ENCODE measurements around the gene LRRC46. TPM values are rescaled to one million over a fixed set of nuclear protein-coding genes. Genes with fewer than 3 reads are reported as not detected.

LRRC46 gene
- total RNA-seq, 8 experiments from 2014 or later, result 0.27 to 5.2 (median 1.2) TPM

DNA sequence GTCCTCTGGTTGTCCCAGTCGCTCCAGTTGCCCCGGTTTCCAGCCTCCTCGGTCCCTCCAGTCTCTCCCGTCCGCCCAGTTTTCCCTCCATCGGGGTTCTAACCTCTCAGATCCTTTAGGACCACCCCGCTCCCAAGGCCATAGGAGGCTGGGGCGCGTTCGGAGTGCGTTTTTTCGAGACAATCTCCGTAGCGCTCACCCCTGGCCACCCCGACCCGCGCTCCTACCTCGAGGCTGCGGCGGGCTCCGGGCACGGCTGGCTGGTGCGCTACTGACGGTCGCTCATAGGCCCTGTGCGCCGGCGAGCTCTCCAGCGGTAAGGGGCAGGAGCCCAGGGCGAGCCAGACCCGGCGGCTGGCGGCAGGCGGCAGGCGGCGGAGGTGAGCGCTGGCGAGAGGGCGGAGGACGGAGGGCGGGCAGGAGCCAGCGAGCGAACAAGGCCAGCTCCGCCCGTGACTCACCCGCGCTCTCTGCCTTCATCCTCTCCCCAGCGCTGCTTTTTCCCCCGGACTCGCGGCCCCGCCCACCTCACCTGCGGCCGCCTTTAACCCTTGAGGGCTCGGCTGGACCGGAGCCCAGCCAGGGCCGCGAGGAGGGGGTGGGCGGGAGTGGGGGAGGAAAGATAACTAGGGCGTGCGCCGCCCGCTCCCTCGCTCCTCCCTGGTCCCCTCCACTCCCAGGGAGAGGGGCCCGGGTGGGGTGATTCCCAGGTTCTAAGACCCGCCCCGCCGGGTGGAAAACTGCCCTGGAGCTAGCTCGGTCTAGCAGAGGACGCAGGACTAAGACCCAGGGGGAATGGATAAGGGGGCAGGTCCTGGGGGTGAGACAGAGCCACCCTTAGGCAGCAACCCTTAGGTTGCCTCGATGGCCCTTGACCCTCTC, 19.5 kb downstream of the LRRC46 start, which contains the start of gene SP6:
Gene SP6 (minus strand): TSS at position 472 of the 882 bp plus-strand sequence. CDS start 2,734 bp downstream, outside the sequence.
- in situ Hi-C loops (cut with MboI; ENCODE audit: low pct_unique_long_range_greater_than_20kb in 2 of 9, low sequenced_read_pairs in 9 of 9, unreplicated experiment in 9 of 9), result no loop called here
- Histone ChIP-seq H3K27ac (no peak within 1 kb of the TSS), H3K4me1 (replicated peaks in 1 of 2) (peaks cover 3 to 6% of the 10 kb centered on the region in 2 donors), H3K4me3 (peak within 1 kb of the TSS in 4 of 5 donors; percentile 11 to 25 (median 20))
- WGBS, 10 experiments, result 0 to 73% (median 2%) methylated on average over 1 to 6 of the region's 71 CpGs; no CpG with 5 or more reads in 6 of the 10 experiments
- peak; percentile 84 to 96 (median 94) for ATAC-seq (replicated peaks in 6 of 8)

- H3K4me3 ChIP-seq, result no peak overlapping the region
- WGBS, 10 experiments, result 16 to 41% (median 33%) methylated on average over 3 to 6 of the region's 11 CpGs; no CpG with 5 or more reads in 7 of the 10 experiments
- ATAC-seq (replicated peaks in 6 of 8), result no peak
- H3K4me1 ChIP-seq (replicated peaks in 1 of 2), result peaks cover 3 to 4% of the 10 kb centered on the region in 2 donors
- H3K27ac ChIP-seq, result no peak overlapping the region
- in situ Hi-C loops (cut with MboI; ENCODE audit: low pct_unique_long_range_greater_than_20kb in 2 of 9, low sequenced_read_pairs in 9 of 9, unreplicated experiment in 9 of 9), result no loop called here
These were observed 20.3 kb downstream of the LRRC46 start for GRCh38 chr17:47851764-47852112.

DNA sequence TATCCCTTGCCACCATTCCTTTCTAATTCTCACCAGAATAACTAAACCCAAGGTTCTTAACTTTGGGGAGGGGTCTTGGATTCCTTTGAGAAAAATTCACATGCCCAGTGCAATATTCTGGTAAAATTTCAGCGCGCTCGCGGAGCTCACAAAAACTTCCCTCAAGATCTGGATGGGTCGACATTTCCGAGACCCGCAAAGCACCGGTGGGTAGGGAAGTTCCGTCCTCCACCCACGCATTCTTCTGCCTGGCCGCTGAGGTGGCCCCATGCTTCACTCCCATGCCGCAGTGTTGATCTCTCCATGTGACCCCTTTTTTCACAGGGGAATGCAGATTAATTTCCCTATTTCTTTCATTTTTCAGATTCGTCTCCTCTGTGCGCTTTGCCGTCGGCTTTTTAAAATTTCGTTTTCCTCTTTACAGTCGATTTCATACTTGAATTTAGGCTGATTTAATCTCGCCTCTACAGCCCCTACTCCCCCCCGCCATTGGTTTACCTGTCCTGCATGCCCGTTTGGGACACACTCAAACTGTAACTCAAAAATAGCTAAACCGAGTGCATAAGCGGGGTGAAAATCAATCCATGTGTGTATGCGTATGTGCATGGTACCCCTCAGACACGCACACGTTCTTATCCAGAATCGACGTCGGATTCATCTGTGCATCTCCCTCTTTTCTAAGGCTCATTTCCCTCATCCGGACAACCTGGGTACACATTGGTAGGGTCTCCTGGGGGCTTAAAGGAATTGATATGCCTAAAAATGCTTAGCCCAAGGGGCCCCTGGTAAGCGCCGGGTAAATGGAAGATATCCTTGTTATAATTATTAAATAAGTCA, 20.9 kb downstream of the LRRC46 start:
- in situ Hi-C loops (cut with MboI; ENCODE audit: low pct_unique_long_range_greater_than_20kb in 2 of 9, low sequenced_read_pairs in 9 of 9, unreplicated experiment in 9 of 9), result no loop called here
- WGBS, 10 experiments, result 0 to 28% (median 10%) methylated on average over 1 to 31 of the region's 32 CpGs
- H3K4me3 ChIP-seq, result no peak overlapping the region
- H3K27ac ChIP-seq, result no peak overlapping the region
- H3K4me1 ChIP-seq (replicated peaks in 1 of 2), result peaks cover 3 to 4% of the 10 kb centered on the region in 2 donors
- ATAC-seq (replicated peaks in 6 of 8), result no peak

GRCh38 chr17:47853616-47854015, 22.1 kb downstream of the LRRC46 start:
- in situ Hi-C loops (cut with MboI; ENCODE audit: low pct_unique_long_range_greater_than_20kb in 2 of 9, low sequenced_read_pairs in 9 of 9, unreplicated experiment in 9 of 9), result no loop called here
- no peak overlapping the region for H3K27ac ChIP-seq
- no peak for ATAC-seq (replicated peaks in 6 of 8)
- 0 to 68% (median 52%) methylated on average over 1 to 3 of the region's 5 CpGs; no CpG with 5 or more reads in 3 of the 10 experiments for WGBS, 10 experiments
- peaks cover 3 to 4% of the 10 kb centered on the region in 2 donors for H3K4me1 ChIP-seq (replicated peaks in 1 of 2)
- H3K4me3 ChIP-seq, result no peak overlapping the region

GRCh38 chr17:47855737-47856136, 24.3 kb downstream of the LRRC46 start:
- no peak for ATAC-seq (replicated peaks in 6 of 8)
- WGBS, 10 experiments, result 0 to 30% (median 10%) methylated on average over 1 to 2 of the region's 3 CpGs; no CpG with 5 or more reads in 6 of the 10 experiments
- H3K4me3 ChIP-seq, result no peak overlapping the region
- peaks cover 3 to 4% of the 10 kb centered on the region in 2 donors for H3K4me1 ChIP-seq (replicated peaks in 1 of 2)
- H3K27ac ChIP-seq, result no peak overlapping the region
- in situ Hi-C loops (cut with MboI; ENCODE audit: low pct_unique_long_range_greater_than_20kb in 2 of 9, low sequenced_read_pairs in 9 of 9, unreplicated experiment in 9 of 9), result no loop called here

DNA sequence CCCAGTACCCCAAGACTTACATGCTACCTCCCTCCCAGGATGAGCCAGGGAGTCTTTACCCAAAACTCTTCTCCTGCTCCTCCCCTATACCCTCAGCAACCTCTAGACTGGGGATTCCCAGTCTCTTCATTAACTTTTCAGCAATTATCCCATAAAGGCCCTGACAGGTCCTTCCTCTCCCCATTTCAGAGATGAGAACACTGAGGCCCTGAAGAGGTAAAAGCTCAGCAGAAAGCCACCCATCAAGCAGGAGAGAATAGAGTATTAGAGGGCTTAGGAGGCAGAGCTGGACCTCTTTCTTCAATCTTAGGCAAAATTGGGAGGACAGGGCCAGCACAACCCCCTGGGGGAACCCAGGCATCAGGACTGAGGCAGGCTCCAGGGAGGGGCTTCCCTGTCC, 25.4 kb downstream of the LRRC46 start:
- H3K4me3 ChIP-seq, result no peak overlapping the region
- no peak overlapping the region for H3K27ac ChIP-seq
- in situ Hi-C loops (cut with MboI; ENCODE audit: low pct_unique_long_range_greater_than_20kb in 2 of 9, low sequenced_read_pairs in 9 of 9, unreplicated experiment in 9 of 9), result no loop called here
- no peaks in the 10 kb centered on the region for H3K4me1 ChIP-seq (replicated peaks in 1 of 2)
- ATAC-seq (replicated peaks in 6 of 8), result no peak

GRCh38 chr17:47857551-47858455, 26.3 kb downstream of the LRRC46 start:
- Histone ChIP-seq H3K27ac (no peak overlapping the region), H3K4me1 (replicated peaks in 1 of 2) (no peaks in the 10 kb centered on the region), H3K4me3 (no peak overlapping the region)
- WGBS, 10 experiments, result 42 to 100% (median 55%) methylated on average over 1 to 5 of the region's 16 CpGs; no CpG with 5 or more reads in 3 of the 10 experiments
- no peak for ATAC-seq (replicated peaks in 6 of 8)
- in situ Hi-C loops (cut with MboI; ENCODE audit: low pct_unique_long_range_greater_than_20kb in 2 of 9, low sequenced_read_pairs in 9 of 9, unreplicated experiment in 9 of 9), result no loop called here

GRCh38 chr17:47860386-47860785, 28.9 kb downstream of the LRRC46 start:
- WGBS, 10 experiments, result 27 to 100% (median 81%) methylated on average over 1 to 5 of the region's 5 CpGs; no CpG with 5 or more reads in 1 of the 10 experiments
- no peak overlapping the region for H3K4me3 ChIP-seq
- no peak overlapping the region for H3K27ac ChIP-seq
- in situ Hi-C loops (cut with MboI; ENCODE audit: low pct_unique_long_range_greater_than_20kb in 2 of 9, low sequenced_read_pairs in 9 of 9, unreplicated experiment in 9 of 9), result no loop called here
- no peak for ATAC-seq (replicated peaks in 6 of 8)
- no peaks in the 10 kb centered on the region for H3K4me1 ChIP-seq (replicated peaks in 1 of 2)

GRCh38 chr17:47862621-47863440, 31.4 kb downstream of the LRRC46 start:
- Histone ChIP-seq H3K4me1 (replicated peaks in 1 of 2) (no peaks in the 10 kb centered on the region), H3K4me3 (no peak overlapping the region), H3K27ac (no peak overlapping the region)
- ATAC-seq (replicated peaks in 6 of 8), result no peak
- in situ Hi-C loops (cut with MboI; ENCODE audit: low pct_unique_long_range_greater_than_20kb in 2 of 9, low sequenced_read_pairs in 9 of 9, unreplicated experiment in 9 of 9), result no loop called here
- 60 to 93% (median 68%) methylated on average over 1 to 7 of the region's 7 CpGs; no CpG with 5 or more reads in 2 of the 10 experiments for WGBS, 10 experiments

DNA sequence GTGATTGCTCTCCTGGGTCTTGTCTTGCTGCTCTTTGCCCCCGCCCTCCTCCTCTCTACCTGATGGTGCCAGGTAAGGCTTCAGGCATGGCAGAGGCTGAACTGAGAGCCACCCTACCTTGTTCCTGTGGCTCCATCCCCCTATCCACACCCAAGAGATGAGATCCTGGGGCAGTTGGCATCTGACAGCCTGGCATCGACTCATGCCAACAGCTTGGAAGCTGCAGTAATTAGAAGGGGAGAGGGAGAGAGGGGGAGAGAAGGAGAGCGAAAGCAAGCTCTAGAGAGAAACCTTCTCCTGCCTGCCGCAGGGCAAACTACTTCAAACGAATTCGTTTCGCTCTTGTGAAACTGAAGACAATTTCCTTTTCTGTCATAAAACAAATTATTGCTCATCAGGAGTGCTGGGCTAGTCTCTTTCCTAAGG, 33.3 kb downstream of the LRRC46 start:
- Histone ChIP-seq H3K27ac (no peak overlapping the region), H3K4me3 (no peak overlapping the region), H3K4me1 (replicated peaks in 1 of 2) (no peaks in the 10 kb centered on the region)
- peak in 2 of 8 experiments; percentile 40 to 52 for ATAC-seq (replicated peaks in 6 of 8)
- in situ Hi-C loops (cut with MboI; ENCODE audit: low pct_unique_long_range_greater_than_20kb in 2 of 9, low sequenced_read_pairs in 9 of 9, unreplicated experiment in 9 of 9), result no loop called here
- 10 to 58% (median 45%) methylated on average over 3 to 6 of the region's 7 CpGs; no CpG with 5 or more reads in 4 of the 10 experiments for WGBS, 10 experiments

DNA sequence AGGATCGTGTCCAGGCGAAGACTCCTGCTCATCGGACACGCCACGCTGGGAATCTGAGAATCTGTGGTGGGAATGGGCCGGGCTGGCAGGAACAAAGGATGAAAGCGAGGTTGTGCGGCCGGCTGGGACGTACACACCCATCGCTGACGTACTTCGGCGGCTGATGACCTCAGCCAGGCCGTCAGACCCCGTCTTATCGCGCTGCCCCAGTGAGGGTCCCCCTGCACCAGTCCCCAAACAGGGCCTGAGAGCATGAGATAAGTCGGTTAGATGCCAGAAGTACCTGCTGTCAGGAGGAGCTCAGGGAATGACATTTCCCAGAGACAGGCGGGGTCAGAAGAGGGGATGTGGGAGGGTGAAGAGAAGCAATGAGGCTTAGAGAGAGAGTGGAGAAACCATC, 35.5 kb downstream of the LRRC46 start:
- no peak for ATAC-seq (replicated peaks in 6 of 8)
- WGBS, 10 experiments, result 40 to 90% (median 72%) methylated on average over 1 to 2 of the region's 20 CpGs; no CpG with 5 or more reads in 6 of the 10 experiments
- in situ Hi-C loops (cut with MboI; ENCODE audit: low pct_unique_long_range_greater_than_20kb in 2 of 9, low sequenced_read_pairs in 9 of 9, unreplicated experiment in 9 of 9), result no loop called here
- no peaks in the 10 kb centered on the region for H3K4me1 ChIP-seq (replicated peaks in 1 of 2)
- no peak overlapping the region for H3K4me3 ChIP-seq
- H3K27ac ChIP-seq, result no peak overlapping the region
